NCI-H524 treated with DMSO at 0.1 percent for 48 hours (cell line): ENCODE measurements around the gene STOML1.
A peak's percentile ranks its signal among the peaks of the same experiment; 100 is the strongest.
"Not testable (repeated sequence)": the region's sequence is repeated elsewhere in the genome, so short reads cannot be mapped to it uniquely, and the experiment has no call there.

Experiments
- DNase-seq: peaks from one replicate; lab custom pipeline; 2025; lab: John Stamatoyannopoulos, UW

STOML1 gene

GRCh38 chr15:73946046-73946721 is 45.9 kb downstream of the STOML1 start:
- DNase-seq: no peak

- DNase-seq: no peak
These were observed 47.0 kb downstream of the STOML1 start for GRCh38 chr15:73945130-73945508.

- DNase-seq: no peak
These were observed 47.6 kb downstream of the STOML1 start for GRCh38 chr15:73944161-73945129.

GRCh38 chr15:73942751-73943270 is 49.3 kb downstream of the STOML1 start:
- no peak for DNase-seq

GRCh38 chr15:73941871-73942635 is 50.0 kb downstream of the STOML1 start:
- no peak for DNase-seq

GRCh38 chr15:73941449-73941848 is 50.6 kb downstream of the STOML1 start:
- DNase-seq: no peak

DNA sequence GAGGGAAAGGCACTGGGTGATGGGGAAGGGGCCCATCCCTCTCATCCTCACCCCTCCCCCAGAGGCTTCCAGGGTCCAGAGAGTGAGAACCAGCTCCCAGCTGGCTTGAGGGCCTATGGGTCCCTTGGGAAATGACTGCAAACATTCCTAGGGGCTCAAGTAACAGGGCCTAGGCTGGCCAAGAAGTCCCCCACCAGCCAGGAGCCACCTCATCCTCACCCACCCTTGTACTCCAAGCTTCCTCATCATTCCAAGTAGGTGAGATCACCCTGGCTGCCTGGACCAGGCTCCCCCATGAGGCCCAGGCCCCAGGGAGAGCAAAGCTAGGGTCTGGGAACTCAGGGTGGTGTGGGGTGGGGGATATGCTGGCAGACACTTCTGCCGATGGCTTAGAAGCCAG is 51.1 kb downstream of the STOML1 start:
- DNase-seq: no peak

DNA sequence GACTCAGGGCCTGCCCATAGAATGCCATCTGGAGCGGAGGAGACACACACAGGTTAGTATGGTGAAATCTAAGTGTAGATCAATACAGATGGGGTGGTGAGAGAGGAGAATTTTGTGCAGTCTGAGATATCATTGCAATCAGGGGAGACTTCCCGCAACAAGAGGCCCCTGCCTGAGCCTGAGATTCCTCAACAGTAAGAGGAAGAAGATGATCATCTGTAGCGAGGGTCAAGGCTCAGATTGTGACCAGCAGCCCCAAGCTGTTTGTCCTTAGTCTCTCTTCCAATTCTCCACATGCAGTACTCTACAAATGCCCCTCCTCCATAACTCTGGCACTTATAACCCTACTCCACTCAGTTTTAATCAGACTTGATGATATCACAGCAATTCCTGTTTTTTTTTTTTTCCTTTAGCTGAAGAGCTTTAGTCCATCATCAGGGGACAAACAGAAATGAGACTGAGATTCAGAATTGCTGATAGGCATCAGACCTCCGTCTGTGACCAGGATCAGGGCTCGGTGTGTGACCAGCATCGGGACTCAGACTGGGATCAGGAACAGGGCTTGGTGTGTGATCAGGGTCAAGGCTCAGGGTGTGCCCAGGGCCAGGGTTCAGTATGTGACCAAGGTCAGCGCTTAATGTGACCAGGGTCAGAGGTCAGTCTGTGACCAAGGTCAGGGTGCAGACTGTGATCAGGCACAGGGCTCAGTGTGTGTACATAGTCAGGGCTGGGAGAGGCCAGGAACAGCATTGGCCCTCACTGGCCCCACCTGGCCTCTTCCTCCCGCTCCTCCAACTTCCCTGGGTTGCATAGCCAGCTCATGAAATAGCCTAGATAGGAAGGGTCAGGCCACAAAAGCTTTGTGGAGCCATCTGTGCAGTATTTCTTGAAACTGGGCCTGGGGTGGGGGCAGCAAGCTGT is 51.8 kb downstream of the STOML1 start:
- no peak for DNase-seq

DNA sequence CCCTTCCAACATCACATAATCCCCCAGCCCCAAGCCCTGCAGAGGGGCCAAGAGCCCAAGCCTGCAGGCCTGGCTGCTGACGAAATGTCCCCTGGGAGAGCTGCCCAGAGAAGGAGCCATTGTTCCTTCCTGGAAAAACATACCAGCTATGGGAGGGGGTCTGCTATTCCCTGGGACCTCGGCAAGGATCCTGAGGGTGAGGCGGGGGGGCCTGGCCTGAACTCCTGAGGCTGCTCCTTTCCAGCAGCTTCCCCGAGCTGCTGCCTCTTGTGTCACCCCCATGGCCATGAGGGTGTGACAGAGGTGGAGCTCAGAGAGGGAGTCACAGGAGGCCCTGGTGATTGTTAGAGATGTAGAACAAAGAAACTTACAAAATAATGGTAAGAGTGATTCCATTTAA is 53.0 kb downstream of the STOML1 start:
- DNase-seq: no peak

DNA sequence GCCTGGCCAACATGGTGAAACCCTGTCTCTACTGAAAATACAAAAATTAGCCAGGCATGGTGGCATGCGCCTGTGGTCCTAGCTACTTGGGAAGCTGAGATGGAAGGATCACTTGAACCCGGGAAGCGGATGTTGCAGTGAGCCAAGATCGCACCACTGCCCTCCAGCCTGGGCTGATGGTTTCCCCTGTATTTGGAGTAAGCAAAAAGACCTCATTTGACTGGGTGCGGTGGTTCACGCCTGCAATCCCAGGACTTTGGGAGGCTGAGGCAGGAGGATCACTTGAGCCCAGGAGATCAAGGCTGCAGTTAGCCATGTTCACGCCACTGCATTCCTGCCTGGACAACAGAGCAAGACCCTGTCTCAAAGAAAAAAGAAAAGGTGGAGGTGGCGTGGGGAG is 53.6 kb downstream of the STOML1 start:
- not testable (repeated sequence) for DNase-seq

DNA sequence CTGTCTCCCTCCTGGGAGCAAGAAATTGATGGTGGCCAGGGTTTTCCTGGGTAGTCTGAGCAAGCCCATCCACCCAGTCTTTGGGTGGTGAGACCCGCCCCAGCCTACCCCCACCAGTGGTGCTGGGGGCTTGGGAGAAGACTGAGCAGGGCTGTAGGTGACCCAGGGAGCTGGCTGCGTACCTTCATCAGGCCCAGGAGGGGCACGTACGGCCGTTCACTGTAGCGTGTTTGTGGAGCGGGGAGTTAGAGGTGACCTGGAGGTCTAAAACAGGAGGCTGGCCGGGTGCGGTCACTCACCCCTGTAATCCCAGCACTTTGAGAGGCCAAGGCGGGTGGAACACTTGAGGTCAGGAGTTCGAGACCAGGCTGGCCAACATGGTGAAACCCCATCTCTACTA is 54.4 kb downstream of the STOML1 start:
- DNase-seq: no peak

- DNase-seq: no peak
These were observed 54.8 kb downstream of the STOML1 start for GRCh38 chr15:73937296-73937695.

DNA sequence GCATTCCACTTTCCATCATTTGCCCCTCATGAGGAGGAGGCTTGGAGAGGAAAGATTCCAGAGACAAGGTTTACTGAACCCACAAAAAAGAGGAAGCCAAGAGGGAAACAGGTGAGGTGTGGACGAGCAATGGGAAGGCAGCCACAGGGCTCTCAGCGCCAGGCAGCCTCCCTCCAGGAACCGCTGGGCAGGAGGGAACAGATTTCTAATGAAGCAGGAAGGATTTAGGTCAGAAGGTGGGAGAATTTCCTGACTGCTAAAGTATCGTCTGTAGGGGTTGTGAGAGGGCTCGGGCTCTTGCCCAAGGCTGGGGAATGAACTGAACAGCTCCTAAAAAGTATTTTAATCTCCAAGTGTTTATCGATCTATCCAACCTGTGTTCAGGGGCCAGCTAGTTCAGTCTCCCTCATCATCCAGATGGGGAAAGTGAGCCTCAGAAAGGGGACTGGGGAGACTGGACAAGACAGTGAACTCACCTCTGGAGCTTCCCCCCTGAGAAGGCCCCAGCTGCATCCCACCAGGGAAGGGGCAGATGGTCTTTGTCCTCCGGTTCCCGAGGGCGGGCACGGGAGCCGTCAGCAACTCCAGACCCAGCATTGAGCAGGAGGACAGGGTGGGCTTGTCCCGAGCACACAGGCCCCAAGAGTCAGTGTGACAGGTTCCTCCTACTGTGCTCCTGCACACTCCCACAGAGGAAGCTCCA is 55.4 kb downstream of the STOML1 start:
- no peak for DNase-seq

- DNase-seq: no peak
These were observed 55.9 kb downstream of the STOML1 start for GRCh38 chr15:73936181-73936580.

GRCh38 chr15:73935547-73935946 is 56.5 kb downstream of the STOML1 start:
- peak; percentile 29 for DNase-seq

DNA sequence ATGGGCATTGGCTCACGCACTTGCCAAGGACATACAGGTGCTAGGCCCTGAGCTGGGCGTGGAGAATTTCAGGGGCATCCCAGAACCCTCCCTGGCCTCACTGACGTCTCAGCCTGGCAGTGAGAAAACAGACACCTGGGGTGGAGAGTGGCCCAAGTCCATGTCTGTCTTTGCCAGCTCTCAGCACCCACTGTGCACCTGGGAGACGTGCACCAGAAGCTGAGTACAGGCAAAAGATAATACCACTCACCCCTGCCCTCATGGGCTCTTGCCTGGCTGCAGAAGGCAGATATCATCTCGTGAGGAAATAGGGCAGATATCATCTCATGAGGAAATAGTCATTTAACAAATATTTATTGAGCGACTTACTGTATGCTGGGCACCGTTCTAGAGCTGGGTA is 57.8 kb downstream of the STOML1 start:
- no peak for DNase-seq

DNA sequence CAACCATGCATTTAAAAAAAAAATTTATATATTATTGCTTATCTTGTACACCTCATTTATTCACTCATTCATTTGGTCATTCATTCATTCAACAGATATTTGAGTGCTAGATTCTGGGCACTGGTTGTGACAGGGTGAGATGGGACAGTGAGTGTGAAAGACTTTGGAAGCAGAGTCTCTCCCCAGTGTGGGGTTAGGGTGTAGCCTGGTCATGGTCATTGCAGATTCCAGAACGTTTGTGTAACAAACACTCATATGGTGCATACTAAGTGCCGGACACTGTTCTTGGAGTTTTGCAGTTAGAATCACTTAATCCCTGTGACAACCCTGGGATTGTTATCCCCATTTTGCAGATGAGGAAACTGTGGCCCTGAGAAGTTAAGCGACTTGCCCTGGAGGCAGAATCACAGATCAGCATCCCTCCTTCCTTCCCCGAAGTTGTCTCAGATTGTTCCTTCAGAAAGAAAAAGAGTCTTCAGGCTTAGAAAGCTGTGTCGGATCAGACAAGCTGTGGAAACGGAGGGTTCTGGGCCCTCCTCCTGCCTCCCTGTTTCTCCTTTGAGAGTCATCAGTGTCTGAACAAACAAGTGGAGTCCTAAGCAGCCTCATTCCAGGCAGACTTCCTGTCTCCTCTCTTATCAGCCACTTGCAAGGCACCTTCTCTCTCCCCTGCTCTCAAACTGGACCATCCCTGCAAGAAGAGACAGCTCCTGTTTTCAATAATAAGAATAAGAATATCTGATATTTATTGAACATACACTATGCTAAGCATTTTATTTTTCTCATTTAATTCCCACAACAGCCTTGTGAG is 59.5 kb downstream of the STOML1 start:
- DNase-seq: no peak

DNA sequence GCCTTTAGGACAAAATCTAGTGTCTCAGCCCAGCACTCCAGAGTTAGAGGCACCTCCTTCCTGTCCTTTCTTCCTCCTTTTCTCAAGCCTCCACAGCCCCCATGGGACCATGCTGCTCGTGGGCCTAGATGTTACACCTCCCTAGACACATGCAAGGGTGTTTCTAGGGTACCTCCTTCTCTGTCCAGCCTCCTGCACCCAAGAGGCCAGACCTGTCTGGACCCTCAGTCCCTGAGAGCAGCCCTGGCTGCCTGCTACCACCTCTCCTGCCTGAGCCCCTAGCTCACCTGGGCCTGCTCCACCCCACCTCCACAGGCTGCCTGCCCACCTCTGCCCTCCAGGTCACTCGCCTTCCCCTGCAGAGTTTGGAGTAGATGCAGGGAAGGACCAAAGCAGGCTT is 60.7 kb downstream of the STOML1 start:
- DNase-seq: no peak

GRCh38 chr15:73930790-73931281 is 61.3 kb downstream of the STOML1 start:
- DNase-seq: no peak

- no peak for DNase-seq
These were observed 61.7 kb downstream of the STOML1 start for GRCh38 chr15:73930371-73930770.
